Mesendoderm (in vitro differentiated cells): ENCODE results near the gene C1orf115.
"Not testable (repeated sequence)": the region's sequence is repeated elsewhere in the genome, so short reads cannot be mapped to it uniquely, and the experiment has no call there.

Experiments used
- DNase-seq: peaks from one replicate; pipeline ENCODE4 v3.0.0; 2013
- H2AK5ac ChIP-seq: 2 replicates; pipeline ENCODE4 v1.6.1; 2013; ENCODE audit warnings: low read length, inconsistent platforms
- H2BK120ac ChIP-seq: 2 replicates; pipeline ENCODE4 v1.6.1; 2013; ENCODE audit warnings: low read depth, mild to moderate bottlenecking, low read length, moderate library complexity, mixed read lengths
- H2BK15ac ChIP-seq: replicated peaks from 2 replicates; pipeline ENCODE4 v1.6.1; 2013; ENCODE audit warnings: low read depth, mild to moderate bottlenecking, moderate library complexity
- H2BK5ac ChIP-seq: 2 replicates; pipeline ENCODE4 v1.6.1; 2013; ENCODE audit warnings: low read length, inconsistent platforms
- H3K18ac ChIP-seq: 2 replicates; pipeline ENCODE4 v1.6.1; 2013; ENCODE audit warnings: mild to moderate bottlenecking, low read length, mixed read lengths
- H3K23ac ChIP-seq: one replicate; pipeline ENCODE4 v1.6.1; 2013; ENCODE audit warnings: low read length
- H3K27ac ChIP-seq: 2 replicates; pipeline ENCODE4 v1.5.1; 2013; ENCODE audit warnings: low read depth, mild to moderate bottlenecking, inconsistent platforms, low read length, moderate library complexity
- H3K27me3 ChIP-seq: 2 replicates; pipeline ENCODE4 v1.6.1; 2013; ENCODE audit warnings: low read length, control low read depth, mild to moderate bottlenecking, inconsistent platforms; ENCODE audit not compliant: insufficient read depth, poor library complexity
- H3K36me3 ChIP-seq: 2 replicates; pipeline ENCODE4 v1.6.1; 2013; ENCODE audit warnings: low read length, inconsistent platforms; ENCODE audit not compliant: control insufficient read depth, insufficient read depth
- H3K4ac ChIP-seq: one replicate; pipeline ENCODE4 v1.6.1; 2013; ENCODE audit warnings: low read depth, mild to moderate bottlenecking, low read length, moderate library complexity
- H3K4me1 ChIP-seq: 2 replicates; pipeline ENCODE4 v1.6.1; 2013; ENCODE audit warnings: low read depth, low read length, inconsistent platforms; ENCODE audit not compliant: control insufficient read depth
- H3K4me2 ChIP-seq: 2 replicates; pipeline ENCODE4 v1.6.1; 2013; ENCODE audit warnings: low read length
- H3K4me3 ChIP-seq: 2 replicates; pipeline ENCODE4 v1.5.1; 2013; ENCODE audit warnings: mild to moderate bottlenecking, low read length
- H3K56ac ChIP-seq: one replicate; pipeline ENCODE4 v1.6.1; 2013; ENCODE audit warnings: low read length
- H3K79me1 ChIP-seq: 2 replicates; pipeline ENCODE4 v1.6.1; 2013; ENCODE audit warnings: low read length, inconsistent platforms
- H3K79me2 ChIP-seq: 2 replicates; pipeline ENCODE4 v1.6.1; 2013; ENCODE audit warnings: mild to moderate bottlenecking, low read length; ENCODE audit not compliant: control insufficient read depth, insufficient read depth
- H3K9ac ChIP-seq: 2 replicates; pipeline ENCODE4 v1.6.1; 2013; ENCODE audit warnings: low read length, inconsistent platforms
- H4K5ac ChIP-seq: one replicate; pipeline ENCODE4 v1.6.1; 2013; ENCODE audit warnings: low read length
- H4K8ac ChIP-seq: one replicate; pipeline ENCODE4 v1.6.1; 2013; ENCODE audit warnings: low read depth, mild to moderate bottlenecking, control low read depth, low read length, moderate library complexity
- whole genome bisulfite sequencing: extraction: QIAGEN DNeasy Blood & Tissue Kit; methylation state at CpG from one replicate; pipeline ENCODE4 v1.1.7; 2013; ENCODE audit warnings: low lambda C conversion rate, missing lambda C conversion rate; ENCODE audit not compliant: insufficient coverage; ENCODE audit errors: extremely low coverage; 5-methylcytosine and 5-hydroxymethylcytosine counted together

C1orf115 gene

DNA sequence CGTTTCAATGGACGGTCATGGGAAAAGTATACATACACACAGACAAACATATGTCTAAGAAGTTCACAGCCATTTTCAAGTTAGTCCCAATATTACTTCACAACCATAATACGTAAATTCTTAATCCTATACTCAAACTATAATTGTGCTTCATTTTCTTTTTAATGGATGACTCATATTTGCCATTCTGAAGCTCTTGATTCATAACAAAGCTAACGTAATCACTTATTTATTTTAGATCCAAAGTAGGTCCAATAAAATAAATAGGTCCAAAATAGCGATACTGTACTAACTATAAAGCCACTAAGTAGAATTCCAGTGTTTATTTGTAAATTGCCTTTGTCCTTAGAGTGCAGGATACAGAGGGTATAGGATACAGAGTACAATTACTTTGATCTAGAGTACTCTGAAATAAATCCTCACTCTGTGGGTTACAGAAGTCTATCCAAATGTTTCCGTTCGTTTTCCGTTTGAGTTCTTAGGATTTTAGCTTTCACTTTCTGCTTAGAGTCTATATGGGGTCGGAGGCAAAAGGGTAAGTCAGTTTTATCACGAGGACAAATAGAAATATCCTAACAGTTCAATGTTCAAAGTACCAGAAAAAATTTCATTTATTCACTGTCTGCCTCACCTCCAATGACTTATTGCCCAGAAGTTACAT, 8.8 kb upstream of the C1orf115 start:
- DNase-seq = no peak
- H3K4me3 ChIP-seq = no peak overlapping the region

DNA sequence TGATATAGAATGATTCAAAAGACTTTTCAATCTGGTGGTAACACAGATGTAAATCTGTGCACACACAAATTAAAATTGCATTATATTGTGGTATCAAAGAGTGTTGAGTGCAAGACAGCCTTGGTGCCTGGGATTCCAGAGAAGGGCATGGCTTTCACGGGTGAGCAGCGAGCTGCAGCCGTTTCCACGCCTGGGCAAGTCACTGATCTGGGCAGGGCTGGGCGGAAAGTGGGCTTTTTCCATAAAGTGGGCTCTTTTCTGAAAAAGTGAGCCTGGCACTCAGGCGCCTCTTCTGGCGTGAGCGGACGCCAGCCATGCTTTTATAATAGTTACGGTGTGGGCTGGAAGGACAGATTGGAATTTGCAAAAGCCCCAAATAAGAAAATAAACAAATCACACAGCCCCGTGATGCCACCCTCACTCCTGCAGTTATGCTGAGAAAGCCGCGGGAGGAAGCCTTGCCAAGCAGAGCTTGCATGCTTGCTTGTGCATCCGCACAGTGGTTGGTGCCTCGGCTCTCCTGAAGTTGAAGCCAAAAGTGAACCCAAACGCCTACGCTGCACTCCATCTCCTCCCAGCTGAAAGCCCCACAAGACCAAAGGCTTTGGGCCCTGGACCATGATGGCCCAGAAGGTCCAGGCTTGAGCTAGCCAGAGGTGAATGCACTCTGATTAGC, 7.1 kb upstream of the C1orf115 start:
- H3K79me2 ChIP-seq = no peaks in the 10 kb centered on the region

More for the DNA sequence above, 8.8 kb upstream of the C1orf115 start:
- no peak overlapping the region for H3K56ac ChIP-seq
- no peak overlapping the region for H3K18ac ChIP-seq
- H2BK15ac ChIP-seq = no peak overlapping the region
- no peaks in the 10 kb centered on the region for H3K79me2 ChIP-seq
- no peak overlapping the region for H2BK5ac ChIP-seq
- H3K36me3 ChIP-seq = no peaks in the 10 kb centered on the region
- no peak overlapping the region for H3K4me2 ChIP-seq
- no peak overlapping the region for H4K8ac ChIP-seq
- H3K9ac ChIP-seq = no peak overlapping the region
- H3K23ac ChIP-seq = no peak overlapping the region
- H3K27ac ChIP-seq = no peak overlapping the region
- H4K5ac ChIP-seq = no peak overlapping the region
- no peaks in the 10 kb centered on the region for H3K27me3 ChIP-seq
- H2BK120ac ChIP-seq = no peak overlapping the region
- no peaks in the 10 kb centered on the region for H3K79me1 ChIP-seq
- no peaks in the 10 kb centered on the region for H3K4me1 ChIP-seq
- H3K4ac ChIP-seq = no peak overlapping the region
- H2AK5ac ChIP-seq = no peak overlapping the region
- WGBS = 100% methylated on average over 1 of the region's 10 CpGs

DNA sequence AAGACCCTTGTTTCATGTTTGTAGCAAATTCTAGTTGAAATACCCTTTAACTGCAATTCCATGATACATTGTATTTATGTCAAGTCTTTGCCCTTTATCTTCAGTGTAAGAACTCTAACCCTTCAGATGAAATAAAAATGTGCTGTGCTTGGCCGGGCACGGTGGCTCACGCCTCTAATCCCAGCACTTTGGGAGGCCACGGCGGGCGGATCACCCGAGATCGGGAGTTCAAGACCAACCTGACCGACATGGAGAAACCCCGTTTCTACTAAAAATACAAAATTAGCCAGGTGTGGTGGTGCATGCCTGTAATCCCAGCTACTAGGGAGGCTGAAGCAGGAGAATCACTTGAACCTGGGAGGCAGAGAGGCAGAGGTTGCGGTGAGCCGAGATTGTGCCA, 6.4 kb upstream of the C1orf115 start:
- not testable (repeated sequence) for H2BK5ac ChIP-seq, H3K23ac ChIP-seq, H4K5ac ChIP-seq, H3K27ac ChIP-seq, H4K8ac ChIP-seq, H3K79me1 ChIP-seq, H2BK15ac ChIP-seq, H3K4me3 ChIP-seq, H3K79me2 ChIP-seq, H3K56ac ChIP-seq, H3K4me2 ChIP-seq, DNase-seq, H3K4ac ChIP-seq, H3K36me3 ChIP-seq, H2AK5ac ChIP-seq, H3K27me3 ChIP-seq, H3K4me1 ChIP-seq, H3K18ac ChIP-seq, H3K9ac ChIP-seq, H2BK120ac ChIP-seq
- WGBS = no CpG with 5 or more reads among the region's 12 CpGs

More for the DNA sequence above, 7.1 kb upstream of the C1orf115 start:
- H4K5ac ChIP-seq = no peak overlapping the region
- no peak overlapping the region for H3K27ac ChIP-seq
- WGBS = no CpG with 5 or more reads among the region's 17 CpGs
- no peak overlapping the region for H3K4me2 ChIP-seq
- no peak overlapping the region for H3K4ac ChIP-seq
- no peaks in the 10 kb centered on the region for H3K36me3 ChIP-seq
- no peak for DNase-seq
- no peak overlapping the region for H3K4me3 ChIP-seq
- H3K79me1 ChIP-seq = no peaks in the 10 kb centered on the region
- H3K18ac ChIP-seq = no peak overlapping the region
- H2BK5ac ChIP-seq = no peak overlapping the region
- H3K56ac ChIP-seq = no peak overlapping the region
- no peak overlapping the region for H3K23ac ChIP-seq
- no peaks in the 10 kb centered on the region for H3K27me3 ChIP-seq
- no peak overlapping the region for H4K8ac ChIP-seq
- no peak overlapping the region for H2BK15ac ChIP-seq
- H2AK5ac ChIP-seq = no peak overlapping the region
- no peak overlapping the region for H2BK120ac ChIP-seq
- H3K9ac ChIP-seq = no peak overlapping the region
- no peaks in the 10 kb centered on the region for H3K4me1 ChIP-seq

DNA sequence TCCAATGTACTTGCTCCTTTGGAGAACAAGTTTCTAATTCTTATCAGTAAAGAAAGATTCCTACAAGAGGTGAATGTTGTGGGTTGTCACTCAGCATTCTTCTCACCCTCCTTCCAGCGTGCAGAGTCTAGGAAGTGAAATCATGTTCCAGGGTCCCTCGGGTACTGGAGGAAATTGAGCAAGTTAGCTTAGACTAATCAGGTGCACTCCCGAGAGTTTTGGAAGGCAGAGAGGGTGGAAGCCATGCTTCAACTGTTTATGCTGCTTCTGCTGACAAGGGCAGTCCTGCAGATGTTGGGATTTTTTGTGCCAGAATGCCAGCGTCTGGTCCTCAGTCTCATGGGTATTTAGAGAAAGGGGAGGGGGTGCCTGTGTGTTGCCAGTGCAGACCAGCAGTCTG, 5.3 kb upstream of the C1orf115 start:
- no peak overlapping the region for H4K8ac ChIP-seq
- no peak overlapping the region for H2AK5ac ChIP-seq
- H3K18ac ChIP-seq = no peak overlapping the region
- H4K5ac ChIP-seq = no peak overlapping the region
- no CpG with 5 or more reads among the region's 4 CpGs for WGBS
- no peaks in the 10 kb centered on the region for H3K79me1 ChIP-seq
- no peaks in the 10 kb centered on the region for H3K27me3 ChIP-seq
- no peak overlapping the region for H2BK5ac ChIP-seq
- no peaks in the 10 kb centered on the region for H3K79me2 ChIP-seq
- no peak overlapping the region for H2BK15ac ChIP-seq
- no peak overlapping the region for H3K9ac ChIP-seq
- H3K36me3 ChIP-seq = no peaks in the 10 kb centered on the region
- no peak for DNase-seq
- H3K23ac ChIP-seq = no peak overlapping the region
- H3K4me2 ChIP-seq = no peak overlapping the region
- no peak overlapping the region for H2BK120ac ChIP-seq
- no peak overlapping the region for H3K4me3 ChIP-seq
- no peak overlapping the region for H3K56ac ChIP-seq
- no peaks in the 10 kb centered on the region for H3K4me1 ChIP-seq
- H3K27ac ChIP-seq = no peak overlapping the region
- no peak overlapping the region for H3K4ac ChIP-seq

DNA sequence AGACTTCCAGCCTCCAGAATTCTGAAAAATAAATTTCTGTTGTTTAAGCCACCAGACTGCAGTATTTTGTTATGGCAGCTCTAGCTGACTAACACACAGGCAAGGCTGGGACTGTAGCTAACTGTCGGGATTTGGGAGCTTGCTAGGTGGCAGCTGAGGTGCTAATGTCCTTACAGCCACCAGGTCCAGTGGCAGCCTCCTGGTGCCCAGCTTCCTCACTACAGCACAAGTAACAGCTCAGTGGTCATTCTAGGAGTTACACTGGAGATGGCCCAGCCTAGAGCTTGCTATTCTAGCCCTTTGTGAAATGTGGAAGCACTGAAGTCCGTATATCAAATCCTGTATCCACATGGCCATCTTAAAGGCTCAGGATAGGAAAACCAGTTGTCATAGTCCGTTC, 4.3 kb upstream of the C1orf115 start:
- no peak overlapping the region for H3K23ac ChIP-seq
- H2AK5ac ChIP-seq = no peak overlapping the region
- H3K4me2 ChIP-seq = no peak overlapping the region
- no peak overlapping the region for H3K9ac ChIP-seq
- H2BK5ac ChIP-seq = no peak overlapping the region
- no peaks in the 10 kb centered on the region for H3K79me1 ChIP-seq
- no peak overlapping the region for H3K27ac ChIP-seq
- no peak overlapping the region for H4K8ac ChIP-seq
- H2BK120ac ChIP-seq = no peak overlapping the region
- H4K5ac ChIP-seq = no peak overlapping the region
- DNase-seq = peak; percentile 79
- no peak overlapping the region for H3K4ac ChIP-seq
- no peaks in the 10 kb centered on the region for H3K79me2 ChIP-seq
- H3K36me3 ChIP-seq = no peaks in the 10 kb centered on the region
- H3K56ac ChIP-seq = no peak overlapping the region
- no peaks in the 10 kb centered on the region for H3K4me1 ChIP-seq
- WGBS = no CpG with 5 or more reads among the region's 3 CpGs
- no peak overlapping the region for H3K4me3 ChIP-seq
- no peaks in the 10 kb centered on the region for H3K27me3 ChIP-seq
- H3K18ac ChIP-seq = no peak overlapping the region
- no peak overlapping the region for H2BK15ac ChIP-seq
